Left colon (tissue), 2 donors: Measurements from ENCODE around the gene LVRN. TPM values are rescaled to one million over a fixed set of nuclear protein-coding genes. Genes with fewer than 3 reads are reported as not detected.
A peak's percentile ranks its signal among the peaks of the same experiment; 100 is the strongest.

ENCODE experiments used
- ATAC-seq: fragments of 200-7000 bp; cut with Tn5 transposase; one replicate; pipeline ENCODE4 v1.9.1; 2020; ENCODE audit warnings: mild to moderate bottlenecking, moderate library complexity
- DNase-seq, 2 donors: peaks; one replicate each; pipeline ENCODE4 v3.0.0-alpha.2; 2020
- intact Hi-C, 2 donors: fragments of 100-400 bp; cut with DNase I in 1 of 2; cut with micrococcal nuclease in 1 of 2; formaldehyde crosslinking; loops; one replicate each; pipeline versions ENCODE4 v1.11.2 to v1.14.0; 2022; cut with DNase I, micrococcal nuclease
- total RNA-seq, 2 donors: library from RNA; stranded (reverse); fragmentation: NEBNext Ultra II Directional; extraction: Animal tissue kit (Norgen Biotek cat#: 25700); gene quantifications; one replicate each; pipeline ENCODE4 v1.2.1, GENCODE V29; 2021
- donor health status: DM: no; HTN: no; CAD: no.
- donor health status: DM: yes; HTN: yes; CAD: no.

Gene LVRN
- total RNA-seq, 2 donors from 2014 or later, result 0.52 to 2.8 TPM

GRCh38 chr5:116071211-116071610 lies 108.9 kb downstream of the LVRN start:
- intact Hi-C loops, result loop anchor here in 1 of 2 donors (2.0 kb wide), 1 partner anchor 434 kb away; no protein-coding TSS in a partner anchor
- ATAC-seq (no peak), DNase-seq (no peak)

- ATAC-seq, result peak; percentile 65
- intact Hi-C loops, result no loop called here
- peak in 1 of 2 donors; percentile 4 for DNase-seq
Measured at GRCh38 chr5:116075191-116075831, 113.0 kb downstream of the LVRN start.

- ATAC-seq, result no peak
- DNase-seq, result no peak
- intact Hi-C loops, result no loop called here
Measured at GRCh38 chr5:116076496-116076895, 114.2 kb downstream of the LVRN start.

Other genes starting within 250 kb of the LVRN start
- gene CDO1, start 145.8 kb upstream of the LVRN start, total RNA-seq, result under 1 TPM; 0.55 to 0.95 TPM
- 10 to 100 TPM; 31.2 to 32.8 TPM for gene ATG12, start 120.9 kb upstream of the LVRN start, total RNA-seq
- 10 to 100 TPM; 73.4 to 90.4 TPM for gene AP3S1, start 120.5 kb upstream of the LVRN start, total RNA-seq
- gene ARL14EPL, start 70.0 kb downstream of the LVRN start, total RNA-seq, result not detected
- 10 to 100 TPM; 23.4 to 27.2 TPM for gene COMMD10, start 122.5 kb downstream of the LVRN start, total RNA-seq